Natural killer cell (primary cell): ENCODE data around the gene PAF1. TPM values are rescaled to one million over a fixed set of nuclear protein-coding genes. Genes with fewer than 3 reads are reported as not detected.
A peak's percentile ranks its signal among the peaks of the same experiment; 100 is the strongest.

ENCODE experiments used
- ATAC-seq, 3 donors: fragments of 150-1000 bp in 2 of 3; fragments of 200-7000 bp in 1 of 3; cut with Tn5 transposase; 1 replicate in 1 of 3; 2 replicates in 2 of 3; pipeline ENCODE4 v1.10.0; 2021; ENCODE audit warnings: mild to moderate bottlenecking in 2 of 3, moderate library complexity in 2 of 3
- DNase-seq, 2 donors: peaks; one replicate each; pipeline versions ENCODE4 v3.0.0 to v3.0.0-alpha.2; 2013 to 2021; ENCODE audit warnings: mixed read lengths in 1 of 2
- H3K27ac ChIP-seq: one replicate; pipeline ENCODE4 v1.5.1; 2013; ENCODE audit warnings: mild to moderate bottlenecking, low read length
- H3K27me3 ChIP-seq: one replicate; pipeline ENCODE4 v1.6.1; 2013; ENCODE audit warnings: low read length; ENCODE audit not compliant: control insufficient read depth, insufficient read depth
- H3K36me3 ChIP-seq: one replicate; pipeline ENCODE4 v1.6.1; 2013; ENCODE audit warnings: low read length; ENCODE audit not compliant: control insufficient read depth, insufficient read depth
- H3K4me1 ChIP-seq: one replicate; pipeline ENCODE4 v1.6.1; 2013; ENCODE audit warnings: low read length; ENCODE audit not compliant: control insufficient read depth, insufficient read depth
- H3K4me3 ChIP-seq: one replicate; pipeline ENCODE4 v1.5.1; 2013; ENCODE audit warnings: low read length
- H3K9me3 ChIP-seq: one replicate; pipeline ENCODE4 v1.6.1; 2013; ENCODE audit warnings: low read length; ENCODE audit not compliant: control insufficient read depth, insufficient read depth
- H3K27ac Mint-ChIP-seq, 2 donors: one replicate each; pipeline ENCODE4 v1.8.0; 2022; ENCODE audit warnings: mild to moderate bottlenecking in 2 of 2, mixed read lengths in 2 of 2, moderate library complexity in 1 of 2
- H3K27me3 Mint-ChIP-seq, 2 donors: one replicate each; pipeline ENCODE4 v1.8.0; 2022; ENCODE audit warnings: low read depth in 2 of 2, mixed read lengths in 2 of 2
- H3K36me3 Mint-ChIP-seq: one replicate; pipeline ENCODE4 v1.8.0; 2022; ENCODE audit warnings: mixed read lengths
- H3K4me1 Mint-ChIP-seq, 2 donors: one replicate each; pipeline ENCODE4 v1.8.0; 2022; ENCODE audit warnings: mixed read lengths in 2 of 2
- H3K4me3 Mint-ChIP-seq: one replicate; pipeline ENCODE4 v1.8.0; 2022; ENCODE audit warnings: mild to moderate bottlenecking, moderate library complexity, mixed read lengths
- H3K9me3 Mint-ChIP-seq, 2 donors: one replicate each; pipeline ENCODE4 v1.8.0; 2022; ENCODE audit warnings: mixed read lengths in 2 of 2
- CTCF ChIP-seq: fragments of 200-600 bp; IDR thresholded peaks from one replicate; pipeline ENCODE4 v1.8.0; 2022; ENCODE audit warnings: antibody characterized with exemption
- WGBS: methylation state at CpG from one replicate; pipeline ENCODE4 v1.1.7; 2013; ENCODE audit warnings: missing lambda C conversion rate; ENCODE audit not compliant: insufficient coverage; 5-methylcytosine and 5-hydroxymethylcytosine counted together
- intact Hi-C: fragments of 100-400 bp; cut with micrococcal nuclease; formaldehyde crosslinking; loops from one replicate; pipeline ENCODE4 v1.14.2; 2022
- total RNA-seq, 4 donors: library from RNA; stranded (reverse); fragments of 120-200 nt in 1 of 4; gene quantifications; one replicate each; pipeline versions ENCODE4 v1.2.3 to v1.2.4, GENCODE V29; 2013 to 2022

PAF1 gene
- total RNA-seq, 3 donors from 2014 or later (not counting 1 experiment from before 2014, with no cell fraction given): 54.3 to 80.9 (median 68.3) TPM

DNA sequence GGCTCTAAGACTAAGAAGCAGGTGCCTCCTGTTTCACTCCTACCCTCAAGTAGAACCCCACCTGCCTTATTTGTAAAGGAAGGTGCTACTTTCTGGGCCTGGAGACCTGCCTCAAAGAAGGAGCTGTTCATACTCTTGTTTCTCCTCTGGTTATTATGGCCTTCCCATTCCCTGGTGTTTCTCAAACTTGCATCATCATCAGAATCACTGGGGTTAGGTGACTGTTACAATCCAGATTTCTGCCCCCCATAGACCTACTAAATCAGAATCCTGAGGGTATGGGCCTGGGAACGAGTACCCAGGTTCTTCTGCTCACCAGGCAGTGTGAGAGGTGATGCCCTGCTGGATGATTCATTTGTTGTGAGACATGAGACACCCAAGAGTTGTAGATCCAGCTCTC is 30.3 kb downstream of the PAF1 start:
- no peak overlapping the region for H3K27ac ChIP-seq
- no peak for TF ChIP-seq CTCF
- Mint-ChIP-seq H3K36me3 (no peaks in the 10 kb centered on the region), H3K27ac (no peak overlapping the region), H3K4me1 (peaks cover 0 to 4% of the 10 kb centered on the region in 2 donors), H3K27me3 (no peaks in the 10 kb centered on the region), H3K9me3 (no peaks in the 10 kb centered on the region), H3K4me3 (no peak overlapping the region)
- no peaks in the 10 kb centered on the region for H3K9me3 ChIP-seq
- peaks cover 6% of the 10 kb centered on the region for H3K4me1 ChIP-seq
- no peak for DNase-seq
- 100% methylated on average over 1 of the region's 1 CpG for WGBS
- no peak overlapping the region for H3K4me3 ChIP-seq
- intact Hi-C loops: no loop called here
- no peak for ATAC-seq
- no peaks in the 10 kb centered on the region for H3K27me3 ChIP-seq
- H3K36me3 ChIP-seq: peaks cover 68% of the 10 kb centered on the region

DNA sequence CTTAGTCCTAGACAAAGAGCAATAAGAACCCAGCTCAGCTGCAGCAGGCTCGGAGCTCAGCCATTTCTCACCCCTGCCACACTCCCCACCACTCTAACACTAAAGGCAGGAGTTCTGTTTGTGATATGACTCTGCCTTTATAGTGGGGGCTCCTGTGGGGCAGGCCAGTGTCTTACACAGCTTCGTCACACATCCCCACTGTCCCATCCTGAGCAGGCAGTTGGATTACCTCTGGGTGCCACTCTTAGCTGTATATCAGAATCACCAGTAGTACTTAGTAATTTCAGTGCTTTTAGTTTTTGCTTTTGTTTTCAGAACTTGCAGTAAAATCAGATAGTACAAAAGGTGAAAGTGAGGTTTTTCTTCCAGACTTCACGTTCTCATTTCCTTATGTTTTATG is 31.9 kb downstream of the PAF1 start:
- peaks cover 78% of the 10 kb centered on the region for H3K36me3 ChIP-seq
- ATAC-seq: no peak
- H3K27ac ChIP-seq: no peak overlapping the region
- no peak overlapping the region for H3K27ac Mint-ChIP-seq
- no peaks in the 10 kb centered on the region for H3K27me3 Mint-ChIP-seq
- no peak overlapping the region for H3K4me3 ChIP-seq
- DNase-seq: no peak
- no peaks in the 10 kb centered on the region for H3K27me3 ChIP-seq
- peaks cover 4% of the 10 kb centered on the region for H3K4me1 ChIP-seq
- no peaks in the 10 kb centered on the region for H3K9me3 Mint-ChIP-seq
- no peaks in the 10 kb centered on the region for H3K4me1 Mint-ChIP-seq
- H3K4me3 Mint-ChIP-seq: no peak overlapping the region
- intact Hi-C loops: no loop called here
- TF ChIP-seq CTCF: no peak
- H3K36me3 Mint-ChIP-seq: peaks cover 6% of the 10 kb centered on the region
- 91% methylated on average over 1 of the region's 3 CpGs for WGBS
- H3K9me3 ChIP-seq: no peaks in the 10 kb centered on the region

- no peaks in the 10 kb centered on the region for H3K27me3 ChIP-seq
- Mint-ChIP-seq H3K27me3 (no peaks in the 10 kb centered on the region), H3K4me1 (peaks cover 0 to 2% of the 10 kb centered on the region in 2 donors), H3K4me3 (no peak overlapping the region), H3K27ac (no peak overlapping the region), H3K36me3 (peaks cover 9% of the 10 kb centered on the region), H3K9me3 (no peaks in the 10 kb centered on the region)
- H3K27ac ChIP-seq: no peak overlapping the region
- TF ChIP-seq CTCF: no peak
- intact Hi-C loops: no loop called here
- ATAC-seq: peak in 1 of 3 donors; percentile 17
- no peak overlapping the region for H3K4me3 ChIP-seq
- H3K4me1 ChIP-seq: no peaks in the 10 kb centered on the region
- H3K9me3 ChIP-seq: no peaks in the 10 kb centered on the region
- peaks cover 73% of the 10 kb centered on the region for H3K36me3 ChIP-seq
- DNase-seq: no peak
- 92% methylated on average over 18 of the region's 18 CpGs for WGBS
Measured at GRCh38 chr19:39356647-39357046, 34.3 kb downstream of the PAF1 start.

DNA sequence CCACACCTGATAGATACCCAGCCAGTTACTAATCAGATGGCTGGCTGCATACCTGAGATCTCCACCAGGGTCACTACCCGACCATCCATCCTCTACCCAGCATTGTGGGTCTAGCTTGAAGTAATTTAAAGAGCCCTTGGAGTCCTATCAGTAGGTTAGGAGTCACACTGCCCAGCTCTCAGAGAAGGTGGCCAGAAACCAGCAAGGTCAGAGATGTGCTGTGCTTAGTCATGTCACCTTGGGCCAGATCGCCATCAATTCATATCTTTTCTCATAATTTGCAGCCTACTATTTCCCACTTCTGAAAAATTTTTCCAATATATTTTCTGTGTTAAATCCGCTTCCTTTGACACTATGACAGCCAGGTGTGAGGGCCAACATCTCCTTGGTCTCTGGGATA is 34.8 kb downstream of the PAF1 start:
- Histone ChIP-seq H3K36me3 (peaks cover 76% of the 10 kb centered on the region), H3K4me1 (peaks cover 1% of the 10 kb centered on the region), H3K9me3 (no peaks in the 10 kb centered on the region), H3K4me3 (no peak overlapping the region), H3K27me3 (no peaks in the 10 kb centered on the region), H3K27ac (no peak overlapping the region)
- Mint-ChIP-seq H3K27ac (no peak overlapping the region), H3K27me3 (no peaks in the 10 kb centered on the region), H3K36me3 (peaks cover 9% of the 10 kb centered on the region), H3K4me3 (no peak overlapping the region), H3K4me1 (peaks cover 0 to 5% of the 10 kb centered on the region in 2 donors), H3K9me3 (no peaks in the 10 kb centered on the region)
- ATAC-seq (no peak), DNase-seq (no peak)
- TF ChIP-seq CTCF: no peak
- intact Hi-C loops: no loop called here
- 91% methylated on average over 3 of the region's 3 CpGs for WGBS
